ENCODE results near the gene CSF2.

The CSF2 gene

DNA sequence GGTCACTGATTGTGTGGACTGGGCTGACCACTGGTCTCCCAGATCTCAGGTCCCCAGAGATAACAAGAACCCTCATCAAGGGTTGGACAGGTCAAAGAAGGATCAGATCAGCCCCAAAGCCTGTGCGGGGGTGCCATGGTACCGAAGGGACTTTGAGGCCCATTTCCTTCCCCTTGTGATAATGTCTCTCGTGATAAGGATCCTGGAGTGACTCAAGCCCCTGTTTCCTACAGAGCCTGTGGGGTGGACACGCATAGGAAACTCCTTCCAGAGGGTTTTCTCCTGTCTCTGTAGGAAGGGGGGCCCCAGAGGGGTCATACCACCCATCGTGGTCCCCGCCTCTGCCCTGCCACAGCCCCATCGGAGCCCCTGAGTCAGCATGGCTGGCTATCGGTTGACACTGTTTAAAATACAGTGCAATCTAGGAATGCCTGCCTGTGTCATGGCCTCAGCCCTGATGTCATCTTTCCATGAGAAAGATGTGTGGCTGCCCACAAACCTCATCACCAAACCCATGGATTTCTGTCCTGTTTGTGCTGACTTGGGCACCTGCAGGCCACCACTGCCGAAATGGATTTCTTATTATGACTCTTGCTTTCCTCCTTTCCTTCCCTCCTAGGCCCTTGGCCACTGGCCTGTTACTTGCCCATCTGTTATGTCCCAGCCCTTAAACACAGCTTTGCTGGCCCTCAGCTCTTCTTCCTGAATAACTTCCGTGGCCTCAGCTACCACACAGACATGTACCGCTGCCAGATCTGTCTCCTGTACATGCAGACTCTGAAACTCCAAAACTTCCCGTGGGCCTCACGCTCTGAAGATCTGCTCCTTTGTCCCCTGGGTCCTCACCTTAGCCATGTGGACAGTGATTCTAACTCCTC, 2.9 kb upstream of the CSF2 start:
- peaks cover 35% of the 10 kb centered on the region for H3K36me3 Mint-ChIP-seq
- ATAC-seq (peak; percentile 71), DNase-seq (ENCODE audit: low spot score in 2 of 2) (no peak)
- peak overlapping the region; percentile 18 for H3K4me3 Mint-ChIP-seq
- H3K4me1 Mint-ChIP-seq: peaks cover 93% of the 10 kb centered on the region
- peak overlapping the region; percentile 94 for H3K27ac Mint-ChIP-seq
- H3K9me3 Mint-ChIP-seq: no peaks in the 10 kb centered on the region

DNA sequence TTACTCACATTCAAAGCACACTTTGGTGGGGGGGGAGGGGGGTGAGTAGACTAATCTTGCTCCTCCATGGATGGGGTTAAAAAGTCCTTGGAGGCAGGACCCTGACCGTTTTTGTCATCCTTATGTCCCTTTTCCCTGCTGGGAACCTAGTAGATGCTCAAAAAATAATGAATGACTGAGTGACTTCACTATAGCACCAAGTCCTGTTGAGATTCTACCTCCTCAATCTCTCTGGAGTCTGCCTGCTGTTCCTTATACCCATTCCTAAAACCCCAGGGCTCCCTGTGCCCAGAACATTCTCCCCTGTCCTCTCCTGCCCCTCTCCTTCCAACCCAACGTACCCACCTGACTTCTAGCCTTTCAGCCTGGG, 2.3 kb upstream of the CSF2 start:
- peak overlapping the region; percentile 18 for H3K4me3 Mint-ChIP-seq
- H3K4me1 Mint-ChIP-seq: peaks cover 90% of the 10 kb centered on the region
- no peaks in the 10 kb centered on the region for H3K9me3 Mint-ChIP-seq
- DNase-seq (ENCODE audit: low spot score in 2 of 2) (no peak), ATAC-seq (no peak)
- peak overlapping the region; percentile 94 for H3K27ac Mint-ChIP-seq
- H3K36me3 Mint-ChIP-seq: peaks cover 42% of the 10 kb centered on the region

DNA sequence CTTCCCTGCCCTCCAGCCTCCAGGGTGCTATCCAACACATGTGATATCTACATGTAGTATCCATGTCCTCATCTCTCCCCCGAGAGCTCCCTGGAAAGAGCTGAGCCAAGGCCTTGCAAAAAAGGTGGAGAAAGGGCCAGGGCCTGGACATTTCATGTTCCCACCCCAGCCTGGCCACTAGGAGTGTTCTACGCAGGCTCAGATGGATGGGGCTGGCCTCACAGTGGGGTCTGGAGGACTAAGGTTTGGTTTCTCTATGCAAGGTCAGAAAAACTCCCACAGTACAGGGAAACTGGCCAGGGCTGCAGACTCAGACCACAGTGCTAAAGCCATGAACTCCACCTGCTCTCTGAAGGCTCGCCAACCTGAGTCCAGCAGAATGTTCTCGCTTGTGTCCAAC, 1.5 kb upstream of the CSF2 start:
- Mint-ChIP-seq H3K9me3 (no peaks in the 10 kb centered on the region), H3K27ac (peak overlapping the region; percentile 94), H3K36me3 (peaks cover 49% of the 10 kb centered on the region), H3K4me3 (peak overlapping the region; percentile 74), H3K4me1 (peaks cover 89% of the 10 kb centered on the region)
- no peak for DNase-seq (ENCODE audit: low spot score in 2 of 2)
- ATAC-seq: no peak

GRCh38 chr5:132072528-132072927, 1.1 kb upstream of the CSF2 start:
- no peak for ATAC-seq
- Mint-ChIP-seq H3K9me3 (no peaks in the 10 kb centered on the region), H3K4me3 (peak overlapping the region; percentile 74), H3K4me1 (peaks cover 89% of the 10 kb centered on the region), H3K36me3 (peaks cover 53% of the 10 kb centered on the region), H3K27ac (peak overlapping the region; percentile 94)
- no peak for DNase-seq (ENCODE audit: low spot score in 2 of 2)

DNA sequence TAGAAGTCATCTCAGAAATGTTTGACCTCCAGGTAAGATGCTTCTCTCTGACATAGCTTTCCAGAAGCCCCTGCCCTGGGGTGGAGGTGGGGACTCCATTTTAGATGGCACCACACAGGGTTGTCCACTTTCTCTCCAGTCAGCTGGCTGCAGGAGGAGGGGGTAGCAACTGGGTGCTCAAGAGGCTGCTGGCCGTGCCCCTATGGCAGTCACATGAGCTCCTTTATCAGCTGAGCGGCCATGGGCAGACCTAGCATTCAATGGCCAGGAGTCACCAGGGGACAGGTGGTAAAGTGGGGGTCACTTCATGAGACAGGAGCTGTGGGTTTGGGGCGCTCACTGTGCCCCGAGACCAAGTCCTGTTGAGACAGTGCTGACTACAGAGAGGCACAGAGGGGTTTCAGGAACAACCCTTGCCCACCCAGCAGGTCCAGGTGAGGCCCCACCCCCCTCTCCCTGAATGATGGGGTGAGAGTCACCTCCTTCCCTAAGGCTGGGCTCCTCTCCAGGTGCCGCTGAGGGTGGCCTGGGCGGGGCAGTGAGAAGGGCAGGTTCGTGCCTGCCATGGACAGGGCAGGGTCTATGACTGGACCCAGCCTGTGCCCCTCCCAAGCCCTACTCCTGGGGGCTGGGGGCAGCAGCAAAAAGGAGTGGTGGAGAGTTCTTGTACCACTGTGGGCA, 642 bp downstream of the CSF2 start:
- Mint-ChIP-seq H3K9me3 (no peaks in the 10 kb centered on the region), H3K36me3 (peaks cover 53% of the 10 kb centered on the region), H3K4me3 (peak overlapping the region; percentile 74), H3K4me1 (peaks cover 93% of the 10 kb centered on the region), H3K27ac (peak overlapping the region; percentile 94)
- DNase-seq (ENCODE audit: low spot score in 2 of 2): no peak
- no peak for ATAC-seq

DNA sequence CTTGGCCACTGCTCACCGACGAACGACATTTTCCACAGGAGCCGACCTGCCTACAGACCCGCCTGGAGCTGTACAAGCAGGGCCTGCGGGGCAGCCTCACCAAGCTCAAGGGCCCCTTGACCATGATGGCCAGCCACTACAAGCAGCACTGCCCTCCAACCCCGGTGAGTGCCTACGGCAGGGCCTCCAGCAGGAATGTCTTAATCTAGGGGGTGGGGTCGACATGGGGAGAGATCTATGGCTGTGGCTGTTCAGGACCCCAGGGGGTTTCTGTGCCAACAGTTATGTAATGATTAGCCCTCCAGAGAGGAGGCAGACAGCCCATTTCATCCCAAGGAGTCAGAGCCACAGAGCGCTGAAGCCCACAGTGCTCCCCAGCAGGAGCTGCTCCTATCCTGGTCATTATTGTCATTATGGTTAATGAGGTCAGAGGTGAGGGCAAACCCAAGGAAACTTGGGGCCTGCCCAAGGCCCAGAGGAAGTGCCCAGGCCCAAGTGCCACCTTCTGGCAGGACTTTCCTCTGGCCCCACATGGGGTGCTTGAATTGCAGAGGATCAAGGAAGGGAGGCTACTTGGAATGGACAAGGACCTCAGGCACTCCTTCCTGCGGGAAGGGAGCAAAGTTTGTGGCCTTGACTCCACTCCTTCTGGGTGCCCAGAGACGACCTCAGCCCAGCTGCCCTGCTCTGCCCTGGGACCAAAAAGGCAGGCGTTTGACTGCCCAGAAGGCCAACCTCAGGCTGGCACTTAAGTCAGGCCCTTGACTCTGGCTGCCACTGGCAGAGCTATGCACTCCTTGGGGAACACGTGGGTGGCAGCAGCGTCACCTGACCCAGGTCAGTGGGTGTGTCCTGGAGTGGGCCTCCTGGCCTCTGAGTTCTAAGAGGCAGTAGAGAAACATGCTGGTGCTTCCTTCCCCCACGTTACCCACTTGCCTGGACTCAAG, 1.5 kb downstream of the CSF2 start:
- Mint-ChIP-seq H3K4me1 (peaks cover 94% of the 10 kb centered on the region), H3K36me3 (peaks cover 53% of the 10 kb centered on the region), H3K9me3 (no peaks in the 10 kb centered on the region), H3K27ac (peak overlapping the region; percentile 94), H3K4me3 (peak overlapping the region; percentile 74)
- ATAC-seq (peak; percentile 64), DNase-seq (ENCODE audit: low spot score in 2 of 2) (no peak)

GRCh38 chr5:132075719-132076077, 2.1 kb downstream of the CSF2 start:
- DNase-seq (ENCODE audit: low spot score in 2 of 2) (no peak), ATAC-seq (no peak)
- Mint-ChIP-seq H3K27ac (peak overlapping the region; percentile 94), H3K4me1 (peaks cover 91% of the 10 kb centered on the region), H3K9me3 (no peaks in the 10 kb centered on the region), H3K36me3 (peaks cover 52% of the 10 kb centered on the region), H3K4me3 (peak overlapping the region; percentile 74)

DNA sequence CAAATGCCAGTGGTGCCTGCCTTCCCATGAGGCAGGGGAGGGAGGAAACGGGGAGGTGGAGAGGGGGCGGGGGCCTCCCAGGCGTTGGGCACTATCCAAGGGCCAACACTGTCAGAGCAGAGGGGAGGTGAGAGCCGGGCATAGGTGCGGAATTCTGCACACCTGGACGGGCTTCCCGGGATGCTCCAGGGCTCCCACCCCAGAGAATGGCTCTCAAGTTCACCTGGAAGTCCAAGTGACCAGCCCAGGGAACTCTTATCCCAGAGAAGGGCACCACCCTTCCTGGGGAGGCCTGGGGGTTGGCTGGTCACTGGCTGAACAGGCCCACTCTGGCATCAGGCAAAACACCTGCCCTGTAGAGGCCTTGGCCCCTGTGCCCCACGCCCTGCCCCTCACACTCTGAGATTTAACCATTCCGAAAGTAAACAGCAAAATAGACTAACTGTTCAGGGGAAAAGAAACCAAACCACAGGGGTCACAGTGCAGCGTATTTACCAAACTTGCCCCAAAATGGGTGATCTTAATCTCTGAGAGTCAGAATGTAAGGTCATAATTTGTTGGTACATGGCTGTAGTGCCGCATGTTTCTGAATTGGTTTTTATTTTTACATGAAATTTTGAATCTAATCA, 2.7 kb downstream of the CSF2 start:
- Mint-ChIP-seq H3K4me3 (peak overlapping the region; percentile 74), H3K27ac (peak overlapping the region; percentile 94), H3K9me3 (no peaks in the 10 kb centered on the region), H3K4me1 (peaks cover 89% of the 10 kb centered on the region), H3K36me3 (peaks cover 45% of the 10 kb centered on the region)
- ATAC-seq (peak; percentile 52), DNase-seq (ENCODE audit: low spot score in 2 of 2) (no peak)

- peaks cover 41% of the 10 kb centered on the region for H3K36me3 Mint-ChIP-seq
- ATAC-seq (no peak), DNase-seq (ENCODE audit: low spot score in 2 of 2) (no peak)
- peak overlapping the region; percentile 74 for H3K4me3 Mint-ChIP-seq
- peak overlapping the region; percentile 94 for H3K27ac Mint-ChIP-seq
- no peaks in the 10 kb centered on the region for H3K9me3 Mint-ChIP-seq
- H3K4me1 Mint-ChIP-seq: peaks cover 89% of the 10 kb centered on the region
These were observed 3.4 kb downstream of the CSF2 start for GRCh38 chr5:132076983-132077382.

GRCh38 chr5:132079081-132079480, 5.5 kb downstream of the CSF2 start:
- Mint-ChIP-seq H3K4me1 (peaks cover 86% of the 10 kb centered on the region), H3K4me3 (no peak overlapping the region), H3K27ac (peak overlapping the region; percentile 94), H3K9me3 (no peaks in the 10 kb centered on the region), H3K36me3 (peaks cover 34% of the 10 kb centered on the region)
- DNase-seq (ENCODE audit: low spot score in 2 of 2) (no peak), ATAC-seq (no peak)

DNA sequence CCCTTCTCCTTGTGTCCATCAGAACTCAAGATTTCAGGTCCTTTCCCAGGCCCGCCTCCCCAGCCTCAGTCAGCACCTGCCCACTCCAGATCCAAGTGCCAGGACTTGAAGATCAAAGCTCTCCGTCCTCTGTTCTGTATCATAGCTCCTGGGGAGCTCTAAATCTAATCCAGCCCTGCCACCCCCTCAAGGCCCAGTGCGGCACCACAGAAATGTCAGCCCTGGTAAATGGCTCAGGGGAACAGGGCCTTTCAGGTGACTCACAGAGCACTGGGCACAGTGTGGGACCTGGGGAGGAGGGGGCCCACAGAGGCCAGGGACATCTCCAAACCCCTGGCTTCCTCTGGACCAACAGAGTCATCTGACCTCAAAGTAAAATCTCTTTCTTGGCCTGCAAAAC, 6.0 kb downstream of the CSF2 start:
- H3K4me1 Mint-ChIP-seq: peaks cover 81% of the 10 kb centered on the region
- DNase-seq (ENCODE audit: low spot score in 2 of 2) (no peak), ATAC-seq (no peak)
- H3K27ac Mint-ChIP-seq: peak overlapping the region; percentile 94
- no peaks in the 10 kb centered on the region for H3K9me3 Mint-ChIP-seq
- peaks cover 29% of the 10 kb centered on the region for H3K36me3 Mint-ChIP-seq
- H3K4me3 Mint-ChIP-seq: no peak overlapping the region

DNA sequence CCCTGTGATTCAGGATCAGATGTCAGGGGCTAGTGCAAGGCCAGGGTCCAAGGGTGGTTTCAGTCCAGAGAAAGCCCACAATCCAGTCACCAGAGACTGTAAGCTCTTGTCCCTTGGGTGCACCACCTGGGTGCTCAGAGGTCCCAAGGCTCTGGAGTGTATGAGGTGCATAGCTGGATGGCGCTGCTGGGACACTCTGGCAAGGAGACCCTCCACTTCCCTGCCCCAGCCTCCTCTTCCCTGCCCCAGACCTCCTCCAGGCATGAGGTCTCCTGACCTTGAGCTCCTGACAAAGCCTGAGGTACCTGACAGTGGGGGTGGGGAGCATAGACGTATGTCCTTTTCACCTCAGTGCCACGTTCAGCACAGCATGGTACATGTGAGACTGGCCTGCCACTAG, 7.0 kb downstream of the CSF2 start:
- no peaks in the 10 kb centered on the region for H3K9me3 Mint-ChIP-seq
- H3K27ac Mint-ChIP-seq: no peak overlapping the region
- ATAC-seq (no peak), DNase-seq (ENCODE audit: low spot score in 2 of 2) (no peak)
- peaks cover 81% of the 10 kb centered on the region for H3K4me1 Mint-ChIP-seq
- peaks cover 19% of the 10 kb centered on the region for H3K36me3 Mint-ChIP-seq
- H3K4me3 Mint-ChIP-seq: no peak overlapping the region

DNA sequence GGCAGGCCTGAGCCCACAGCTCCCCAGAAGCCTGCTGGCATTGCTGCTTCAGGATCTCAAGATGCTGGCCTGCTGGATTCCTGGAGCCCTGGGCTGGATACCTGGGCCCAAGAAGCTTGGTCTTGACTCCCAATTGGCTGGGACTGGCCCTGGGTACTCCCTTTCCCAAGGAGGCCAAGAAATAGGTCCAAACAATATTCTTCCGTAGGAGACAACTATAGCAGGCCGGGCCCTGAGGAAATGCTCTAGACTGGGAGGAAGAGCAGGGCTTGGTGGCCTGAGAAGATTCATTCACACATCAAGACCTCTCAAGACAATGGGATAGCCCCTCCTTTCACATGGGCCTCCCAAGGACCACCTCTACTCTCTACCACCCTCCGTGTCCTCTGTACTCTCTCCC, 7.9 kb downstream of the CSF2 start:
- Mint-ChIP-seq H3K27ac (peak overlapping the region; percentile 71), H3K4me1 (peaks cover 82% of the 10 kb centered on the region)
- DNase-seq (ENCODE audit: low spot score in 2 of 2): no peak

GRCh38 chr5:132082329-132083023, 8.9 kb downstream of the CSF2 start:
- Mint-ChIP-seq H3K4me1 (peaks cover 78% of the 10 kb centered on the region), H3K4me3 (peak overlapping the region; percentile 0), H3K36me3 (peaks cover under 1% of the 10 kb centered on the region), H3K27ac (peak overlapping the region; percentile 71), H3K9me3 (no peaks in the 10 kb centered on the region)
- no peak for DNase-seq (ENCODE audit: low spot score in 2 of 2)
- no peak for ATAC-seq

More for the DNA sequence above, 7.9 kb downstream of the CSF2 start:
- no peak overlapping the region for H3K4me3 Mint-ChIP-seq
- peaks cover 10% of the 10 kb centered on the region for H3K36me3 Mint-ChIP-seq
- no peak for ATAC-seq
- H3K9me3 Mint-ChIP-seq: no peaks in the 10 kb centered on the region
